GM12865 (cell line): ENCODE results near the gene ABCB10.
"Not testable (repeated sequence)": the region's sequence is repeated elsewhere in the genome, so short reads cannot be mapped to it uniquely, and the experiment has no call there.

Experiments
- DNase-seq: peaks from one replicate; pipeline ENCODE4 v3.0.0; 2010; ENCODE audit warnings: low read depth
- H3K4me3 ChIP-seq: 2 replicates; pipeline ENCODE4 v1.5.1; 2011; ENCODE audit warnings: mild to moderate bottlenecking, low read depth, low read length, control low read depth
- TF ChIP-seq, protein P1 (sequence below): IDR thresholded peaks from 2 replicates; pipeline ENCODE4 v1.5.1; 2011; ENCODE audit warnings: low read length, control low read depth, low read depth, inconsistent platforms; ENCODE audit not compliant: insufficient read depth; ENCODE audit errors: missing control alignments

Gene ABCB10

GRCh38 chr1:229561141-229561540 is 2.6 kb upstream of the ABCB10 start:
- TF ChIP-seq, protein P1, sequence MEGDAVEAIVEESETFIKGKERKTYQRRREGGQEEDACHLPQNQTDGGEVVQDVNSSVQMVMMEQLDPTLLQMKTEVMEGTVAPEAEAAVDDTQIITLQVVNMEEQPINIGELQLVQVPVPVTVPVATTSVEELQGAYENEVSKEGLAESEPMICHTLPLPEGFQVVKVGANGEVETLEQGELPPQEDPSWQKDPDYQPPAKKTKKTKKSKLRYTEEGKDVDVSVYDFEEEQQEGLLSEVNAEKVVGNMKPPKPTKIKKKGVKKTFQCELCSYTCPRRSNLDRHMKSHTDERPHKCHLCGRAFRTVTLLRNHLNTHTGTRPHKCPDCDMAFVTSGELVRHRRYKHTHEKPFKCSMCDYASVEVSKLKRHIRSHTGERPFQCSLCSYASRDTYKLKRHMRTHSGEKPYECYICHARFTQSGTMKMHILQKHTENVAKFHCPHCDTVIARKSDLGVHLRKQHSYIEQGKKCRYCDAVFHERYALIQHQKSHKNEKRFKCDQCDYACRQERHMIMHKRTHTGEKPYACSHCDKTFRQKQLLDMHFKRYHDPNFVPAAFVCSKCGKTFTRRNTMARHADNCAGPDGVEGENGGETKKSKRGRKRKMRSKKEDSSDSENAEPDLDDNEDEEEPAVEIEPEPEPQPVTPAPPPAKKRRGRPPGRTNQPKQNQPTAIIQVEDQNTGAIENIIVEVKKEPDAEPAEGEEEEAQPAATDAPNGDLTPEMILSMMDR = no peak
- DNase-seq = peak; percentile 33
- no peak overlapping the region for H3K4me3 ChIP-seq

- DNase-seq, H3K4me3 ChIP-seq: not testable (repeated sequence)
Observed at GRCh38 chr1:229560124-229560523, 1.6 kb upstream of the ABCB10 start.

GRCh38 chr1:229559336-229559801 is 862 bp upstream of the ABCB10 start:
- H3K4me3 ChIP-seq = peak overlapping the region; percentile 94
- not testable (repeated sequence) for DNase-seq

DNA sequence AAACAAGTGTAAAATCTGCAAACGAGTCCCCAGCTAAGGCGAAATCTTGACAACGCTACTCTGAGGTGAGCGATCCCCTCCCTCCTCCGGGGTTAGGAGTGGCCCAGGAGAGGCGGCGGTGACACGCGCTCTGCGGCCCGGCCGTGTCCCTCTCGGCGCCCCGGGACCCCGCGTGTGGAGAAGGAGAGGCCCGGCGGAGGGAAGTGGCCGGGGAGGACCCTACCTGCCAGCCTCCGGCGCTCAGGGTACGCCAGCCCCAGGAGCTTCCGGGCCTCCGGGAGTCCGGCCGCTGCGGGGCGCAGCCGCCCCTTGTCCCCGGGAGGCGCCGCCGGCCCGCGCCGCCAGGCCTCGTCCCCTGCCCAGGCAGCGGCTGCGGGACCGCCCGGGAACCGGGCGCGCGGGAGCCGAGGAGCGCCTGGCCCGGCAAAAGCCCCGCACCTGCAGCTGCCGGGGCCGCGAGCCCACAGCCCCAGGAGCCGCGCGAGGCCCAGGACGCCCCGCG is 543 bp downstream of the ABCB10 start:
- TF ChIP-seq, protein P1 = peak; percentile 13
- DNase-seq = peak; percentile 62
- peak overlapping the region; percentile 94 for H3K4me3 ChIP-seq

- DNase-seq = peak; percentile 75
- H3K4me3 ChIP-seq = peak overlapping the region; percentile 94
- TF ChIP-seq, protein P1 = no peak
Observed at GRCh38 chr1:229557200-229557850, 1.2 kb downstream of the ABCB10 start.

DNA sequence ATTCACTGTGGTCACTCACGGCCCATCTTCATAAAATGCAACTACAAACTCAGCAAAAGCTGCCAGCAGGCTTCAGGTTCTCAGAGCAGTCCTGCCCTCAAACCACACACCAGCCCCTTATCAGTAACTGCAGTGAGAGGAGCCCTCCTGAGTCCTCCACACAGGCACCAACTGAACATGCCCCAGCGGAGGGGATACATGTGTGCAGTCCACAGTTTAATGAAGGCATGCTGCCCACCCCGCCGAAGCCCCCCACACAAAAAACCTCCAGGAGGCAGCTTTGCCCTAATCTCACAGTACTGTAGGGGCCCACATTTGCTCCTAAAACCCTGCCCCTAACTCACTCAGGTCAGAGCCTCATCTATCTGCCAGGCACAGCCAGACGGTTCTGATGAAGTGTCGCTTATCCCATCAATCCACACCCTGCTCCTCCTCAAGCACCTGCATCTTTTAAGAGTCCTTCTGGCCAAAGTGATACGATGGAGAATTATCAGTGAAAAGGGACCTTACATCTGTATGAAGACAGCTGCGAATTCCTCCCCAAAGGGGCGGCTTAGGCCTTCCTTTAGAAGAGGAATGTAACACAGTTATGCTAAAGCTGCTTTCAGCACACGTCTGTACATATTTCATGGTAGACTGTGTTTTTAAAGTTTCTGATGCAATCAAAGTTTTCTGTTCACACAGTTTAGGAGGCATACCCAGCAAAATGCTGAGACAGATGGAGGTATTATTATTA is 3.5 kb downstream of the ABCB10 start:
- no peak for DNase-seq
- TF ChIP-seq, protein P1 = no peak
- H3K4me3 ChIP-seq = no peak overlapping the region

- TF ChIP-seq, protein P1 = no peak
- H3K4me3 ChIP-seq = no peak overlapping the region
- DNase-seq = no peak
Observed at GRCh38 chr1:229553621-229554130, 4.8 kb downstream of the ABCB10 start.
